Measurements from ENCODE around the gene RDH13. TPM values are rescaled to one million over a fixed set of nuclear protein-coding genes. Genes with fewer than 3 reads are reported as not detected.

The RDH13 gene
- total RNA-seq, 1 donor from 2014 or later = 23.2 TPM

GRCh38 chr19:55087542-55087901 is 24.6 kb upstream of the RDH13 start:
- Mint-ChIP-seq H3K36me3 (ENCODE audit: low read depth) (peaks cover 25% of the 10 kb centered on the region), H3K4me3 (peak overlapping the region; percentile 60), H3K9me3 (no peaks in the 10 kb centered on the region), H3K27ac (no peak overlapping the region), H3K27me3 (peaks cover 46% of the 10 kb centered on the region), H3K4me1 (peaks cover 21% of the 10 kb centered on the region)
- intact Hi-C loops (cut with micrococcal nuclease) = no loop called here
- no peak for DNase-seq

GRCh38 chr19:55086730-55087541 is 24.0 kb upstream of the RDH13 start:
- intact Hi-C loops (cut with micrococcal nuclease) = no loop called here
- Mint-ChIP-seq H3K4me3 (peak overlapping the region; percentile 60), H3K27me3 (peaks cover 50% of the 10 kb centered on the region), H3K36me3 (ENCODE audit: low read depth) (peaks cover 25% of the 10 kb centered on the region), H3K27ac (no peak overlapping the region), H3K4me1 (peaks cover 24% of the 10 kb centered on the region), H3K9me3 (no peaks in the 10 kb centered on the region)
- peak; percentile 84 for DNase-seq

DNA sequence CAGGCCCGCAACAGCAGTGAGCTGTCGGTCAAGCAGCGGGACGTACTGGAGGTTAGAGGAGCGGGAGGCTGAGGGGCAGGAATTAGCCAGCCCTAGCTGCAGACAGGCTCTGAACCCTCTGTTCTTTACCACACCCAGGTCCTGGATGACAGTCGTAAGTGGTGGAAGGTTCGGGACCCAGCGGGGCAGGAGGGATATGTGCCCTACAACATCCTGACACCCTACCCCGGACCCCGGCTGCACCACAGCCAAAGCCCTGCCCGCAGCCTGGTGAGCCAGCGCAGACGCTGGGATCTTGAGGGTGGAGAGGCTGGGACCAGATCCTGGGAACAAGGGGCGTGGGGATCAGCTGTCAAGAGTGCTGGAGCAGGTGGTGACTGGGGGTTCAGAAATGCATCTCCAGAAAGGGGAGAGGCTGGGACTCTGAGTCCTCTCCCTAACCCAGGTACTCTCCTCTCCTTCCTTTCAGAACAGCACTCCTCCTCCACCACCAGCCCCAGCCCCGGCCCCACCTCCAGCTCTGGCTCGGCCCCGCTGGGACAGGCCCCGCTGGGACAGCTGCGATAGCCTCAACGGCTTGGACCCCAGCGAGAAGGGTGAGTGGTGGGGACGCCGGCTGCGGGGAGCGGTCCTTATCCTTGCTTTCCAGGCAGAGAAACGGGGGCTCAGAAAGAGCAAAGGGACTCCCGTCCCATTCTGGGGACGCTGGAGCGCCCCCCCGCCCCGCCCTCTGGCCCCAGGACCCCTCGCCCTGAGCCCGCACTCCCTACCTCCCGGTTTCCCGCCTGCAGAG is 23.2 kb upstream of the RDH13 start:
- intact Hi-C loops (cut with micrococcal nuclease) = no loop called here
- H3K36me3 Mint-ChIP-seq (ENCODE audit: low read depth) = peaks cover 25% of the 10 kb centered on the region
- no peak overlapping the region for H3K4me3 Mint-ChIP-seq
- no peak for DNase-seq
- peaks cover 52% of the 10 kb centered on the region for H3K27me3 Mint-ChIP-seq
- H3K9me3 Mint-ChIP-seq = no peaks in the 10 kb centered on the region
- peaks cover 24% of the 10 kb centered on the region for H3K4me1 Mint-ChIP-seq
- H3K27ac Mint-ChIP-seq = no peak overlapping the region

DNA sequence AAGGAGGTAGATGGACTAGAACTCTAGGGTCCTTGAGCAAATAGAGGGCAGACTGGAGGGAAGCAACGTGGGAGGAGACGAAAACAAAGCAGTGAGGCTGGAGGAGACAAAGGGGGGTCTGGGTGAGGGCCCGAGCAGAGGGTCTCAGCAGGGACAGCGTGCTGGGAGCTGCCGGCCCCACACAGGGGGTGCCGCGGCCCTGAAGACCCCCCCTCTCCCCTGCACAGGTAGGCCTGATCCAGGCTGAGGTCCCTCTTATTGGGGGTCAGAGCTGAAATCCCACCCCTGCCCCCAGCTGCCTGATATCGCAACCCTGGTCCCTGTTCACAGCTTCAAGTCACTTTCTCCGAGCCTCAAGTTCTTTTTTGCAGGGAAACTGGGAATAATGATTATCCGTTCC is 21.5 kb upstream of the RDH13 start:
- Mint-ChIP-seq H3K27me3 (peaks cover 52% of the 10 kb centered on the region), H3K9me3 (no peaks in the 10 kb centered on the region), H3K36me3 (ENCODE audit: low read depth) (peaks cover 21% of the 10 kb centered on the region)

GRCh38 chr19:55083004-55083850 is 20.3 kb upstream of the RDH13 start:
- Mint-ChIP-seq H3K36me3 (ENCODE audit: low read depth) (peaks cover 12% of the 10 kb centered on the region), H3K4me1 (peaks cover 25% of the 10 kb centered on the region), H3K9me3 (no peaks in the 10 kb centered on the region), H3K4me3 (no peak overlapping the region), H3K27me3 (peaks cover 45% of the 10 kb centered on the region), H3K27ac (no peak overlapping the region)
- no peak for DNase-seq
- intact Hi-C loops (cut with micrococcal nuclease) = loop anchor here (5.0 kb wide), 1 partner anchor 79 kb away; no protein-coding TSS in a partner anchor

More for the DNA sequence above, 21.5 kb upstream of the RDH13 start:
- Mint-ChIP-seq H3K27ac (no peak overlapping the region), H3K4me3 (peak overlapping the region; percentile 14), H3K4me1 (peaks cover 34% of the 10 kb centered on the region)
- intact Hi-C loops (cut with micrococcal nuclease) = loop anchor here (5.0 kb wide), 1 partner anchor 78 kb away; no protein-coding TSS in a partner anchor
- no peak for DNase-seq

- Mint-ChIP-seq H3K9me3 (no peaks in the 10 kb centered on the region), H3K4me3 (peak overlapping the region; percentile 85), H3K4me1 (peaks cover 18% of the 10 kb centered on the region), H3K27ac (peak overlapping the region; percentile 29), H3K36me3 (ENCODE audit: low read depth) (peaks cover 3% of the 10 kb centered on the region), H3K27me3 (peaks cover 37% of the 10 kb centered on the region)
- peak; percentile 83 for DNase-seq
- intact Hi-C loops (cut with micrococcal nuclease) = loop anchor here (5.0 kb wide), 1 partner anchor 80 kb away; no protein-coding TSS in a partner anchor
Measured at GRCh38 chr19:55082020-55082851, 19.3 kb upstream of the RDH13 start.

DNA sequence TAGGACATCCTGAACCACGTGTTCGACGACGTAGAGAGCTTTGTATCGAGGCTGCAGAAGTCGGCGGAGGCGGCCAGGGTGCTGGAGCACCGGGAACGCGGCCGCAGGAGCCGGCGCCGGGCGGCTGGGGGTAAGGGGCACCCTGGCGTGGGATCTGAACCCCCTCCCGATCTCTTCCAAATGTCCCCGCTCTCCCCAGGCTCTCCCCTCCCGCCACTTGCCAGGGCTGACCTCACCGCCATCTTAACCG is 18.7 kb upstream of the RDH13 start:
- peaks cover 17% of the 10 kb centered on the region for H3K4me1 Mint-ChIP-seq
- peaks cover 34% of the 10 kb centered on the region for H3K27me3 Mint-ChIP-seq
- intact Hi-C loops (cut with micrococcal nuclease) = loop anchor here (1.0 to 5.0 kb wide), 3 partner anchors 18 to 81 kb away; partner anchors contain the start of genes PPP1R12C and RDH13
- peaks cover 3% of the 10 kb centered on the region for H3K36me3 Mint-ChIP-seq (ENCODE audit: low read depth)
- H3K9me3 Mint-ChIP-seq = no peaks in the 10 kb centered on the region
- H3K27ac Mint-ChIP-seq = no peak overlapping the region
- DNase-seq = no peak
- peak overlapping the region; percentile 85 for H3K4me3 Mint-ChIP-seq

DNA sequence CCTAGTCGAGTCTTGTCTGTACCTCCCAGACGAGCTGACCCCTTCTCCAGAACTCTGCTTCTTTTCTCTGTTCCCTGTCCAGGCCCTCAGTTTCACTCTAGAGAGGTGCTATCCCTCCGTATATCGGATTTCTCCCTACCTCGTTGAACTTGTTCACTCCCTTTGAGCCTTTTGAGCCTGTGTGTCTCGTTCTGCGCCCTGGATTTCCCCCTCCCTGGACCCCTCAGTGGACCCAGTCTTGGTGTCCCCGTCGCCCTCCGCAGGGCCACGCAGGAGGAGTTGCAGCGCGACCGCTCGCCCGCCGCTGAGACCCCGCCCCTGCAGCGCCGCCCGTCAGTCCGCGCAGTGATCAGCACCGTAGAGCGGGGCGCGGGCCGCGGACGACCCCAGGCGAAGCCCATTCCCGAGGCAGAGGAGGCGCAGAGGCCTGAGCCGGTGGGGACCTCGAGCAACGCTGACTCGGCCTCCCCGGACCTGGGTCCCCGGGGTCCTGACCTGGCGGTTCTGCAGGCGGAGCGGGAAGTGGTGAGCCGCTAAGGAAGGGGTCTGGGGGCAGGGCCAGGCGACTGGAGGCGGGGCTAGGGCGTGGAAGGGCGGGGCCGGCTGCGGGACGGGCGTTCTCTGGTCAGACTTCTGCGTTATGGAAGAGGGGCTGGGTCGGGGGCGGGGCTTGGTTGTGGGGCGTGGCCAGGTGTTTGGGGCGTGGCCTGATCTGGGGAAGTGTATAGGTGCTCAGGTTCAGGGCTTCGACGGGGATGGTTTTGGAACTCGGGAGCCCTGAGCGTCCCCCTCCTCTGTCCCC is 18.2 kb upstream of the RDH13 start:
- H3K27me3 Mint-ChIP-seq = peaks cover 37% of the 10 kb centered on the region
- intact Hi-C loops (cut with micrococcal nuclease) = loop anchor here (1.0 to 5.0 kb wide), 3 partner anchors 18 to 81 kb away; partner anchors contain the start of genes PPP1R12C and RDH13
- H3K27ac Mint-ChIP-seq = peak overlapping the region; percentile 89

GRCh38 chr19:55080121-55080967 is 17.4 kb upstream of the RDH13 start:
- intact Hi-C loops (cut with micrococcal nuclease) = loop anchor here (2.0 to 5.0 kb wide), 2 partner anchors 36 to 82 kb away; partner anchors contain the start of gene PPP1R12C

More for the DNA sequence above, 18.2 kb upstream of the RDH13 start:
- Mint-ChIP-seq H3K9me3 (no peaks in the 10 kb centered on the region), H3K4me3 (peak overlapping the region; percentile 85), H3K36me3 (ENCODE audit: low read depth) (peaks cover 3% of the 10 kb centered on the region), H3K4me1 (peaks cover 17% of the 10 kb centered on the region)
- DNase-seq = peak; percentile 98

GRCh38 chr19:55079400-55080038 is 16.6 kb upstream of the RDH13 start:
- peaks cover 26% of the 10 kb centered on the region for H3K27me3 Mint-ChIP-seq

More at GRCh38 chr19:55080121-55080967, 17.4 kb upstream of the RDH13 start:
- Mint-ChIP-seq H3K27me3 (peaks cover 29% of the 10 kb centered on the region), H3K36me3 (ENCODE audit: low read depth) (peaks cover 3% of the 10 kb centered on the region), H3K9me3 (no peaks in the 10 kb centered on the region), H3K27ac (peak overlapping the region; percentile 89), H3K4me1 (peaks cover 17% of the 10 kb centered on the region), H3K4me3 (peak overlapping the region; percentile 85)
- peak; percentile 93 for DNase-seq

GRCh38 chr19:55078996-55079395 is 16.0 kb upstream of the RDH13 start:
- DNase-seq = no peak
- Mint-ChIP-seq H3K27ac (no peak overlapping the region), H3K4me1 (peaks cover 17% of the 10 kb centered on the region), H3K4me3 (peak overlapping the region; percentile 50), H3K36me3 (ENCODE audit: low read depth) (peaks cover 5% of the 10 kb centered on the region), H3K27me3 (peaks cover 24% of the 10 kb centered on the region), H3K9me3 (no peaks in the 10 kb centered on the region)
- intact Hi-C loops (cut with micrococcal nuclease) = no loop called here

More at GRCh38 chr19:55079400-55080038, 16.6 kb upstream of the RDH13 start:
- Mint-ChIP-seq H3K27ac (peak overlapping the region; percentile 89), H3K9me3 (no peaks in the 10 kb centered on the region), H3K4me3 (peak overlapping the region; percentile 85), H3K4me1 (peaks cover 17% of the 10 kb centered on the region), H3K36me3 (ENCODE audit: low read depth) (peaks cover 3% of the 10 kb centered on the region)
- DNase-seq = no peak
- intact Hi-C loops (cut with micrococcal nuclease) = loop anchor here (2.0 to 5.0 kb wide), 2 partner anchors 37 to 83 kb away; partner anchors contain the start of gene PPP1R12C

Data from activated CD4-positive, alpha-beta T cell treated with anti-CD3 and anti-CD28 coated beads, Interleukin-2, amount 10 ng/mL, durations not matched to agents 24 days and 14 days (primary cell).